ENCODE results near the gene MRPL50.

MRPL50 gene

GRCh38 chr9:101376111-101376848, 22.1 kb downstream of the MRPL50 start:
- DNase-seq (ENCODE audit: low read depth, low spot score), result no peak

- no peak for DNase-seq (ENCODE audit: low read depth, low spot score)
Observed at GRCh38 chr9:101375546-101375945, 22.9 kb downstream of the MRPL50 start.

- no peak for DNase-seq (ENCODE audit: low read depth, low spot score)
Observed at GRCh38 chr9:101372327-101373118, 25.9 kb downstream of the MRPL50 start.

- no peak for DNase-seq (ENCODE audit: low read depth, low spot score)
Observed at GRCh38 chr9:101371813-101372212, 26.6 kb downstream of the MRPL50 start.

GRCh38 chr9:101369884-101370531, 28.4 kb downstream of the MRPL50 start:
- no peak for DNase-seq (ENCODE audit: low read depth, low spot score)

- no peak for DNase-seq (ENCODE audit: low read depth, low spot score)
Observed at GRCh38 chr9:101369286-101369685, 29.1 kb downstream of the MRPL50 start.

- DNase-seq (ENCODE audit: low read depth, low spot score), result no peak
Observed at GRCh38 chr9:101367323-101367722, 31.1 kb downstream of the MRPL50 start.

GRCh38 chr9:101366038-101366756, 32.2 kb downstream of the MRPL50 start:
- no peak for DNase-seq (ENCODE audit: low read depth, low spot score)

- DNase-seq (ENCODE audit: low read depth, low spot score), result no peak
Observed at GRCh38 chr9:101365181-101365580, 33.2 kb downstream of the MRPL50 start.

GRCh38 chr9:101362450-101362849, 36.0 kb downstream of the MRPL50 start:
- no peak for DNase-seq (ENCODE audit: low read depth, low spot score)

- DNase-seq (ENCODE audit: low read depth, low spot score), result no peak
Observed at GRCh38 chr9:101360647-101361046, 37.8 kb downstream of the MRPL50 start.

GRCh38 chr9:101359679-101360078, 38.7 kb downstream of the MRPL50 start:
- DNase-seq (ENCODE audit: low read depth, low spot score), result no peak

- DNase-seq (ENCODE audit: low read depth, low spot score), result no peak
Observed at GRCh38 chr9:101356619-101357018, 41.8 kb downstream of the MRPL50 start.

- no peak for DNase-seq (ENCODE audit: low read depth, low spot score)
Observed at GRCh38 chr9:101354765-101355708, 43.4 kb downstream of the MRPL50 start.

GRCh38 chr9:101354143-101354764, 44.2 kb downstream of the MRPL50 start:
- no peak for DNase-seq (ENCODE audit: low read depth, low spot score)

GRCh38 chr9:101353683-101354082, 44.7 kb downstream of the MRPL50 start:
- DNase-seq (ENCODE audit: low read depth, low spot score), result no peak

- DNase-seq (ENCODE audit: low read depth, low spot score), result no peak
Observed at GRCh38 chr9:101352892-101353463, 45.4 kb downstream of the MRPL50 start.

GRCh38 chr9:101350285-101350684, 48.1 kb downstream of the MRPL50 start:
- DNase-seq (ENCODE audit: low read depth, low spot score), result no peak

- no peak for DNase-seq (ENCODE audit: low read depth, low spot score)
Observed at GRCh38 chr9:101342595-101342994, 55.8 kb downstream of the MRPL50 start.

GRCh38 chr9:101341958-101342357, 56.5 kb downstream of the MRPL50 start:
- no peak for DNase-seq (ENCODE audit: low read depth, low spot score)

Data from iPS DF 19.7 (cell line).